ENCODE measurements around the gene PHOX2A.

- TF ChIP-seq TOX (CRISPR knock-in tag; IDR thresholded peaks at IDR 0.05; ENCODE audit: borderline replicate concordance) = no peak
- no peak for TF ChIP-seq RARB (CRISPR knock-in tag; IDR thresholded peaks at IDR 0.05)
- no peak for TF ChIP-seq ZC3H10 (CRISPR knock-in tag; IDR thresholded peaks at IDR 0.05)
- TF ChIP-seq ARNTL (CRISPR knock-in tag; IDR thresholded peaks at IDR 0.05; ENCODE audit: borderline replicate concordance, low read depth) = no peak
- no peak for TF ChIP-seq ESRRG (CRISPR knock-in tag; IDR thresholded peaks at IDR 0.05)
- TF ChIP-seq ZFP3 (CRISPR knock-in tag; IDR thresholded peaks at IDR 0.05) = no peak
- TF ChIP-seq GLIS3 (CRISPR knock-in tag; IDR thresholded peaks at IDR 0.05) = no peak
- TF ChIP-seq ZNF565 (CRISPR knock-in tag; conservative IDR thresholded peaks at IDR 0.05; ENCODE audit: low read depth) = no peak
- TF ChIP-seq TSHZ2 (CRISPR knock-in tag; IDR thresholded peaks at IDR 0.05) = no peak
- TF ChIP-seq BACH2 (CRISPR knock-in tag; IDR thresholded peaks at IDR 0.05; ENCODE audit: borderline replicate concordance) = no peak
Observed at GRCh38 chr11:72267956-72268617, 24.1 kb upstream of the PHOX2A start.

Data from SK-N-SH treated with all-trans-retinoic acid at 6 μM for 48 hours (cell line).